Activated CD4-positive, alpha-beta T cell treated with anti-CD3 and anti-CD28 coated beads for 36 hours (primary cell): ENCODE data around the gene PDX1. TPM values are rescaled to one million over a fixed set of nuclear protein-coding genes. Genes with fewer than 3 reads are reported as not detected.

Experiments used
- ATAC-seq: fragments of 200-7000 bp; cut with Tn5 transposase; one replicate; pipeline ENCODE4 v1.10.0; 2021; ENCODE audit warnings: mild to moderate bottlenecking, moderate library complexity
- CTCF ChIA-PET: fragments of 350-600 bp; sonication (Branson Sonifier 250); formaldehyde crosslinking; loops from one replicate; lab custom pipeline; 2021; ENCODE audit warnings: antibody characterized with exemption; lab: Charles Lee
- POLR2A ChIA-PET: fragments of 350-600 bp; sonication (Branson Sonifier 250); formaldehyde crosslinking; loops from one replicate; lab custom pipeline; 2021; ENCODE audit warnings: antibody characterized with exemption, inconsistent platforms; lab: Charles Lee
- DNase-seq: peaks from one replicate; pipeline ENCODE4 v3.0.0-alpha.2; 2020
- H3K27ac Mint-ChIP-seq: one replicate; pipeline ENCODE4 v1.8.0; 2021; ENCODE audit warnings: mixed read lengths
- H3K27me3 Mint-ChIP-seq: one replicate; pipeline ENCODE4 v1.8.0; 2021; ENCODE audit warnings: mixed read lengths
- H3K36me3 Mint-ChIP-seq: one replicate; pipeline ENCODE4 v1.8.0; 2021; ENCODE audit warnings: low read depth, mixed read lengths
- H3K4me1 Mint-ChIP-seq: one replicate; pipeline ENCODE4 v1.8.0; 2021; ENCODE audit warnings: mixed read lengths
- H3K4me3 Mint-ChIP-seq: one replicate; pipeline ENCODE4 v1.8.0; 2021; ENCODE audit warnings: mild to moderate bottlenecking, moderate library complexity, mixed read lengths
- H3K9me3 Mint-ChIP-seq: one replicate; pipeline ENCODE4 v1.8.0; 2021; ENCODE audit warnings: low read depth, mixed read lengths
- intact Hi-C, 2 experiments: fragments of 100-400 bp; cut with DNase I in 1 of 2; cut with micrococcal nuclease in 1 of 2; formaldehyde crosslinking; loops; one replicate each; pipeline versions ENCODE4 v1.14.2 to v1.15.1; 2022 to 2024; cut with DNase I, micrococcal nuclease
- total RNA-seq, 2 experiments: library from RNA; stranded (reverse); gene quantifications; one replicate each; pipeline ENCODE4 v1.2.3, GENCODE V29; 2021

Gene PDX1
- total RNA-seq, 2 experiments from 2014 or later: not detected

DNA sequence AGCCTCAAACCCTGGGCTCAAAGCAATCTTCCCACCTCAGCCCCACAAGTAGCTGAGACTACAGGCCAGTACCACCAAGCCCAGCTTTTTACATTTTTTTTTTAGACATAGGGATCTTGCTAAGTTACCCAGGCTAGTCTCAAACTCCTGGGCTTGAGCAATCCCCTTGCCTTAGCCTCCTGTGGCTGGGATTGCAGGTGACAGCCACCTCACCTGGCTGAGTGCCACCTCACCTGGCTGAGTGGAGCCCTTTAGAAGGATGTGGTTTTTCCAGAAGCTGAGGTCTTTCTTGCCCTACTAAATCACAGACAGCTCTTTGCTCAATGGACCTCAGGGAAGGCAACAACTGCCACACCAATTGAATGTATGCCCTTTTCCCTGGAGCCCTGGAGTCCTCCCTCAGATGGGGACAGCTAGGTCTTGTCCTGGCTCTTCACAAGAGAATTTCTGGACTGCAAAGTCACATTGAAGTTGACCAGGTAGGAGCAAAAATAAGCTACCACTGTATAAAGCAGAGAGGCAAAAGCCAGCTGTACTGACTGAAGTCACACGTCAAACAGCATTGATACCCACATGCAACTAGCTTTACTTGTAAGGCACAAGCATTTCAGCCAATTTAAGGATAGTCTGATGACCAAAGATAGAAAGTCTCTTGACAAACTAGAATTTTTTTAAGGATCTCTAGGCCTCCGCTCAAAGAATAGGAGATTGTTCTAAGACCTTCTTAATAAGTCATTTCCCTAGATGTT lies 14.0 kb downstream of the PDX1 start:
- Mint-ChIP-seq H3K4me3 (no peak overlapping the region), H3K27ac (no peak overlapping the region), H3K36me3 (no peaks in the 10 kb centered on the region), H3K9me3 (no peaks in the 10 kb centered on the region), H3K27me3 (peaks cover 37% of the 10 kb centered on the region), H3K4me1 (peaks cover 2% of the 10 kb centered on the region)
- DNase-seq (peak; percentile 23), ATAC-seq (peak; percentile 55)
- CTCF ChIA-PET: interaction anchor here (0.6 to 1.7 kb wide), 5 partner anchors 20 to 704 kb away, joined by 3 to 5 read pairs (median 3); no protein-coding TSS in a partner anchor
- intact Hi-C loops: no loop called here
- POLR2A ChIA-PET: no interaction called here

- DNase-seq (no peak), ATAC-seq (no peak)
- intact Hi-C loops: no loop called here
- POLR2A ChIA-PET: interaction anchor here (0.7 kb wide), 1 partner anchor 676 kb away, joined by 3 read pairs; no protein-coding TSS in a partner anchor
- Mint-ChIP-seq H3K36me3 (no peaks in the 10 kb centered on the region), H3K4me1 (no peaks in the 10 kb centered on the region), H3K9me3 (peaks cover 5% of the 10 kb centered on the region), H3K27ac (no peak overlapping the region), H3K4me3 (no peak overlapping the region), H3K27me3 (peaks cover 9% of the 10 kb centered on the region)
- CTCF ChIA-PET: interaction anchor here (0.8 to 0.9 kb wide), 2 partner anchors 15 to 82 kb away, joined by 3 read pairs; no protein-coding TSS in a partner anchor
These were observed 23.2 kb downstream of the PDX1 start for GRCh38 chr13:27942972-27943371.

GRCh38 chr13:27952876-27953675 lies 33.3 kb downstream of the PDX1 start:
- H3K27ac Mint-ChIP-seq: no peak overlapping the region
- peak overlapping the region; percentile 21 for H3K4me3 Mint-ChIP-seq
- intact Hi-C loops: loop anchor here (1.0 to 5.0 kb wide), 3 partner anchors 84 to 578 kb away; no protein-coding TSS in a partner anchor
- ChIA-PET POLR2A (interaction anchor here (1.1 kb wide), 1 partner anchor 85 kb away, joined by 4 read pairs; no protein-coding TSS in a partner anchor), CTCF (interaction anchor here (0.6 to 4.0 kb wide), 29 partner anchors 10 to 1125 kb away, joined by 3 to 61 read pairs (median 5); no protein-coding TSS in a partner anchor)
- H3K9me3 Mint-ChIP-seq: peaks cover 4% of the 10 kb centered on the region
- DNase-seq: no peak
- peaks cover 15% of the 10 kb centered on the region for H3K4me1 Mint-ChIP-seq
- H3K36me3 Mint-ChIP-seq: no peaks in the 10 kb centered on the region
- ATAC-seq: no peak
- H3K27me3 Mint-ChIP-seq: peaks cover 53% of the 10 kb centered on the region

DNA sequence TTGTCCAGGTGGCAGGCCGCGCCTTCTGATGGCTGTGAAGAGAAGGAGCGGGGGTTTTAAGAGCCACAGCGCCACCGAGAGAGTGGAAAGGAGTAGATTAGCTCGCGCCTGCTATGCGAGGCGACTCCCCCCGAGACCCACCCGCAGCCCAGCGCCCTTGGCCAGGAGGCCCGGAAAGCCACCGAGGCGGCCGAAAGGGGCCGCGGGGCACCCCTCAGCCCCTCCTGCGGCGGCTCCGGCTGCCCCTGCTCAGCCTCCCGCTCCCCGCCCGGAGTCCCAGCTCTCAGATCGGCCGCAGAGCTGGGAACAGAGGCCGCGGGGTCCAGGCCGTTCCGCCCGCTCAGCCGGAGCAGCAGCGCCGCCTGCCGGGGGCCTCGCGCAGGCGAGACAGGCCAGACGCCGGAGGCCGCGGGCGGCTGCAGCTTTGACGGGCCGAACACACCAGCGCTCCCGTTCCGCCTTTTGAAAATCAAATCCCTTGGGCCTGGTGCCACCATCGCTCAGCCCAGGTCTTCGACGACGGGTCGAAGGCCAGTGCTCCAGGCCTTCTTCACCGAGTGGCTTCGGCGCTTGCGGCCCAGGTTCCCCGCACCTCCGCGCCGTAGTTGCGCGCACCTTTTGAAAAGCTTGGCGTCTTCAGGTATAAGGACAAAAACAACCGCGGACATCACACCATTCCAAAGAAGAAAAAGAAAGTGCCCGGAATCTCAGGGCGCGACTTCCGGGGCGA lies 34.0 kb downstream of the PDX1 start:
- H3K27ac Mint-ChIP-seq: peak overlapping the region; percentile 19
- H3K36me3 Mint-ChIP-seq: no peaks in the 10 kb centered on the region
- ATAC-seq (peak; percentile 94), DNase-seq (peak; percentile 84)
- POLR2A ChIA-PET: interaction anchor here (0.5 to 1.1 kb wide), 3 partner anchors 86 to 562 kb away, joined by 3 to 5 read pairs (median 4); no protein-coding TSS in a partner anchor
- CTCF ChIA-PET: interaction anchor here (0.6 to 4.0 kb wide), 39 partner anchors 8 to 1125 kb away, joined by 3 to 61 read pairs (median 4); partner anchors contain the start of genes CDX2 and PDX1
- peaks cover 15% of the 10 kb centered on the region for H3K4me1 Mint-ChIP-seq
- intact Hi-C loops: loop anchor here (1.0 to 5.0 kb wide), 7 partner anchors 17 to 579 kb away; no protein-coding TSS in a partner anchor
- peak overlapping the region; percentile 62 for H3K4me3 Mint-ChIP-seq
- H3K9me3 Mint-ChIP-seq: peaks cover 4% of the 10 kb centered on the region
- H3K27me3 Mint-ChIP-seq: peaks cover 57% of the 10 kb centered on the region

DNA sequence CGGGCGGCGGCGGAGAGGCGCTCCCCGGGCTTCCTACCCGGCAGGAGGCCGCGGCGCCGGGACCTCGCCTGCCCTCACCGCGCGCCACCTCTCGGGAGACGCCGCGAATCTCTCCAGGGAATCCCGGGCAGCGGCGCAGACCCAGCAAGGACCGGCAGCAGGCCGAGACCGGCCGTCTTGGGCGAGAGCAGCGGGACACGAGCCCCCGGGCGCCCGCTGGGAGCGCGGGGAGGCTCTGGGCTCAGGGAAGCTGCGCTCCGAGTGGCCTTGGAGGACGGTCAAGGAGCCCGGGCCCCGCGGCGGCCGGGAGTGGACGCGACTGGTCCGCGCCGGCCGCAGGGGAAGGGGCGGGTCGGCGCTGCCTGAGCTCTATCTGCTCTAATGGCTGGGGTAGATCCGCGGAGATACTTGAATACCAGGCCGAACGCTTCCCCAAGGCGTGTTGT lies 34.6 kb downstream of the PDX1 start:
- peak; percentile 39 for DNase-seq
- no peak overlapping the region for H3K27ac Mint-ChIP-seq
- POLR2A ChIA-PET: interaction anchor here (0.5 to 1.1 kb wide), 3 partner anchors 87 to 563 kb away, joined by 3 to 5 read pairs (median 4); no protein-coding TSS in a partner anchor
- H3K36me3 Mint-ChIP-seq: no peaks in the 10 kb centered on the region
- intact Hi-C loops: loop anchor here (1.0 to 5.0 kb wide), 5 partner anchors 16 to 124 kb away; no protein-coding TSS in a partner anchor
- CTCF ChIA-PET: interaction anchor here (0.6 to 4.0 kb wide), 29 partner anchors 9 to 601 kb away, joined by 3 to 61 read pairs (median 5); partner anchors contain the start of genes CDX2 and PDX1
- H3K4me3 Mint-ChIP-seq: peak overlapping the region; percentile 62
- peaks cover 4% of the 10 kb centered on the region for H3K9me3 Mint-ChIP-seq
- peak; percentile 51 for ATAC-seq
- H3K4me1 Mint-ChIP-seq: peaks cover 15% of the 10 kb centered on the region
- peaks cover 58% of the 10 kb centered on the region for H3K27me3 Mint-ChIP-seq

- Mint-ChIP-seq H3K4me3 (no peak overlapping the region), H3K9me3 (peaks cover under 1% of the 10 kb centered on the region), H3K27me3 (peaks cover 59% of the 10 kb centered on the region), H3K4me1 (peaks cover 17% of the 10 kb centered on the region), H3K27ac (no peak overlapping the region), H3K36me3 (no peaks in the 10 kb centered on the region)
- ATAC-seq (no peak), DNase-seq (no peak)
- POLR2A ChIA-PET: no interaction called here
- CTCF ChIA-PET: interaction anchor here (0.6 to 4.0 kb wide), 15 partner anchors 9 to 713 kb away, joined by 3 to 61 read pairs (median 4); partner anchors contain the start of genes CDX2 and PDX1
- intact Hi-C loops: loop anchor here (2.0 kb wide), 2 partner anchors 16 to 32 kb away; no protein-coding TSS in a partner anchor
These were observed 35.3 kb downstream of the PDX1 start for GRCh38 chr13:27955014-27955591.

DNA sequence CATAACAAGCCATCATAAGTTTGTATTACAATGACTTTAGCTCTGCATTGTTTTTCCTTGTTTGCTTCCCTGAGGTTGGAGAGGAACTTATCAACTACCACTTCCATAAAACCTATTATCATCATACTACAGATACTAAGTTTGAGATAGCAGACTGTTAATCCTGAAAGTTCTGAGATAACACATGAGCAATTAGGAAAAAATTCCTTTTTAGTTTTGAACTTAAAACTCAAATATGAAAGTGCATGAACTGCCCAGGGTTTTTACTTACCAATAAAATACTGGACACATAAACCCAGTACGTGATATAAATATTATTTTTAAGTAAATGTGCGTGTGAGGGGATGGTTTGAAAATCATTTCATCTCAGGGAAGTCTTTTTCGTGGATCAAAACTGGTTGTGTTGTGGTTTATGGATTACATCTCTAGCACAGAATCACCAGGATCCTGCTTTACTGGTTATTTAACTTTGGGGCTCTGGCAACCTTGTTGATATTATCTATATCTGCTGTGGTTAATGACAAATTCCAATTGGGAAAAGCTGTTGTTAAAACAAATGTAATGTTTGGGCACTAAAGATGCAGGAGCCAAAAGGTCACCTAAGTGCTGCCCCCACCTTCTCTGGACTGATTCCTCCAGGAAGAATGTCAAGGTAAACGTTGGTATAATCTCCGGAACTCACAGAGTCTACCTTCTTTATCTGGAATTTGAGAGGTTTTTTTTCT lies 36.9 kb downstream of the PDX1 start:
- intact Hi-C loops: no loop called here
- no peak for DNase-seq
- ChIA-PET POLR2A (no interaction called here), CTCF (interaction anchor here (0.9 to 3.9 kb wide), 9 partner anchors 15 to 595 kb away, joined by 3 to 61 read pairs (median 4); no protein-coding TSS in a partner anchor)
- Mint-ChIP-seq H3K36me3 (no peaks in the 10 kb centered on the region), H3K27me3 (peaks cover 58% of the 10 kb centered on the region), H3K4me3 (no peak overlapping the region), H3K27ac (no peak overlapping the region), H3K4me1 (peaks cover 23% of the 10 kb centered on the region), H3K9me3 (no peaks in the 10 kb centered on the region)
- no peak for ATAC-seq

GRCh38 chr13:27959976-27960361 lies 40.2 kb downstream of the PDX1 start:
- intact Hi-C loops: no loop called here
- peaks cover 60% of the 10 kb centered on the region for H3K27me3 Mint-ChIP-seq
- no peak overlapping the region for H3K27ac Mint-ChIP-seq
- no peaks in the 10 kb centered on the region for H3K36me3 Mint-ChIP-seq
- no peaks in the 10 kb centered on the region for H3K9me3 Mint-ChIP-seq
- ATAC-seq (no peak), DNase-seq (no peak)
- peak overlapping the region; percentile 6 for H3K4me3 Mint-ChIP-seq
- peaks cover 9% of the 10 kb centered on the region for H3K4me1 Mint-ChIP-seq
- CTCF ChIA-PET: interaction anchor here (0.7 to 3.1 kb wide), 2 partner anchors 36 to 133 kb away, joined by 3 to 10 read pairs; no protein-coding TSS in a partner anchor
- POLR2A ChIA-PET: no interaction called here

DNA sequence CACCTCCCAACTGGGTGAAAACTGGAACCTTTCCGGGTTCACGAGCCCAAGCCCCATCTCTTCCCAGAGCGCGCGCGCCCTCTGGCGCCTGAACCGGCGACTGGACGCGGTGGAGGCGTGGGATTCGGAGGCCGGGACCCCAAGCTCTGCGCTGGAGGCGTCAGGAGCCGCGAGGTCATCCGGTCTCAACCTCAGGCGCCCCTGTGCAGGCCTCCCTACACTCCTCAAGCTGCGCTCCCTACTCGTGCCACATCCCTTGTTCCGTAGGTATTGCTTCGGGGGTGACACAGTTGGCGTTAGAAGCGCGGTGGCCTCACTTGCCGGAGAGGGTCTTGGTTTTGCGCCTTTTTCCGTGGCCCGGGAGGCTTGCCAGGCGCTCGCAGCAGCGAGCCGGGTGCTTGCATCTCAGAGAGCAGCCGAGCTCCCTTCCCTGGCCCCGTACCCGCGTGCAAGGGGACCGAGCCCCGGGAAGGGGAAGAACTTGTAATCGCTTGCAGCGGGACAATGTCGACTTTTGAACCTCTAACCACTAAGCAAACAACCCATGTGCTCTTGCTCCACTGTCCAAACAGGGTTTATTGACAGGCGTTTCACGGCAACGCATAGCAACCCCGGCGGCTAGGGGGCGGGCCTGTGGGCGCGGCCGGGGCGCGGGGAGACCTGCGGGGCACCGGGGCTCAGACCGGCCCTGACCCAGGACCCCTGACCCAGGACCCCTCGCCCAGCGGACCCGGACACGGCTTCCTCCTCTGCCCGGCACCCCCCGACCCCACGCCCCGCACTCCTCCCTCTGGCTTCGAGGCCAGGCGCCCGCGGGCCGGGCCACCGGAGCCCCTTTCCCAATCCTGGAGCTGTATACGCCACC lies 40.8 kb downstream of the PDX1 start:
- POLR2A ChIA-PET: no interaction called here
- intact Hi-C loops: no loop called here
- Mint-ChIP-seq H3K4me3 (peak overlapping the region; percentile 30), H3K27ac (no peak overlapping the region), H3K27me3 (peaks cover 62% of the 10 kb centered on the region), H3K9me3 (no peaks in the 10 kb centered on the region), H3K36me3 (no peaks in the 10 kb centered on the region), H3K4me1 (peaks cover 8% of the 10 kb centered on the region)
- peak; percentile 39 for ATAC-seq
- CTCF ChIA-PET: interaction anchor here (0.6 to 3.1 kb wide), 5 partner anchors 19 to 225 kb away, joined by 3 to 10 read pairs (median 5); no protein-coding TSS in a partner anchor
- peak; percentile 72 for DNase-seq
